ENCODE results near the gene CELF6. TPM values are rescaled to one million over a fixed set of nuclear protein-coding genes. Genes with fewer than 3 reads are reported as not detected.
"Not testable (repeated sequence)": the region's sequence is repeated elsewhere in the genome, so short reads cannot be mapped to it uniquely, and the experiment has no call there.

The CELF6 gene
- total RNA-seq, 2 donors from 2014 or later = 0.37 to 0.48 TPM

DNA sequence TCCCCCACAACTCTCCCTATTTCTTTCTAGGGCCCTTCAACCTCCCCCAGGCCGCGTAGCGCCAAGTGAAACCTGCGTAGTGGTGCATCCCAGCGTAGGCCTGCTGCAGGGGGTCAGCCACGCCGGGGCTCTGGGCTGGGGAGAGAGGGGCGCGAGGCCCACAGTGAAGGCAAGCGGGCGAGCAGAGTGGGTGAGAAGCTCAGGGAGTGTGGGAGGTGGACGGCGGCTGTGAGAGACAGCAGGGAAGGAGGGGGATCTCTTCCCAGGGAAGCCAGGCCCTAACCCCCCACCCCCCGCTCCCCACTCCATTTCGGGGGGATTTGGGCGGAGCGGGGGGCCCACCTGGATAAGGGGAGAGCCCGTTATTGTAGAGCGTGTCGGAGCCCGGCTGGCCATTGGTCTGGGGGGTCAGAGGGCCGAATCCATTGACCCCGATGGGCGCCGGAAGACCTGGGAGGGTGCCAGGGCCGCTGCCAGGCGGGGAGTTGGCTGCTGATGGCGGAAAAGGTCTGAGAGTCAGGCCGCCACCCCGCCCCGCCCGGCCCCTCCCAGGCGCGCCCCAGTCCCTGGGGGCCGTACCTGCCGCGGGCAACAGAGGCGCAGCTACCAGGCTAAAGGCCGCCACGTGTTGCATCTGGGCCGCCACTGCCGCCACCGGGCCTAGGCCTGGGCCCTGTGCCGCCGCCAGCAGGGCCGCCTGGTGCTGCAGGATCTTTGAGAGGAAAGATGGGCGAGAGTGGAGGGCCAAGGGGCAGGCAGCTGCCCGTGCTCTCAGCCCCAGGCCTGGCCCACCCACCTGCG lies 31.0 kb downstream of the CELF6 start:
- no peaks in the 10 kb centered on the region for H3K36me3 Mint-ChIP-seq
- ATAC-seq (no peak), DNase-seq (ENCODE audit: low spot score in 2 of 2) (no peak)
- no peak overlapping the region for H3K27ac Mint-ChIP-seq
- H3K9me3 Mint-ChIP-seq = no peaks in the 10 kb centered on the region

DNA sequence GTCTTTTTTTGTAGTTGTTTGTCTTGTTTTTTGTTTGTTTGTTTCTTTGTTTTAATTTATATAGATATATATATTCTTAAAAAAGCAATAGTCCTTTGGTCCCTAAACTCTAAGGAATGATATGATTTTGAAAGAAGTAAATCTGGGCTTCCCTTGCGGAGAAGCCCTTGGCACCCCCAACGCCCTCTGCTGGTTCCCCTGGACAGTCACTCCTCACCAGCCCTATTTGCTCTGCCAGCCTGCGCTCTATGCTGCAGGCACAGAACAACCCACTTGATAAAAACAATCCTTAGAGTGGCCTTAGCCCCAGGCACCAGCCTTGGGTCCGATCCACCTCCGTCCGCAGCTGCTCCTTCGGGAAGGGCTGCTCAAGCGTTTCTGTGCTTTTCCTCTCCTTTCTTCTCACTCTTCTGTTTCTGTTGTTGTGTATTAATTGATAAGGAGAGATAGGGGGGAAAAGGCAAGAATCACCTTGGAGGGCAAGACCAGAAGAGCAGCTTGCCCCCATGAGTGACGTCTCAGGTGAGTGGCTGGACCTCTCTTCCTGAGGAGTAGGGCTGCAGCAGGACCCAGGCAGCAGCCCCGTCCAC lies 33.9 kb downstream of the CELF6 start:
- Mint-ChIP-seq H3K36me3 (no peaks in the 10 kb centered on the region), H3K9me3 (no peaks in the 10 kb centered on the region), H3K27ac (peak overlapping the region in 1 of 2 donors; percentile 19)
- peak in 1 of 2 donors; percentile 39 for DNase-seq (ENCODE audit: low spot score in 2 of 2)
- ATAC-seq = peak; percentile 70 to 78

DNA sequence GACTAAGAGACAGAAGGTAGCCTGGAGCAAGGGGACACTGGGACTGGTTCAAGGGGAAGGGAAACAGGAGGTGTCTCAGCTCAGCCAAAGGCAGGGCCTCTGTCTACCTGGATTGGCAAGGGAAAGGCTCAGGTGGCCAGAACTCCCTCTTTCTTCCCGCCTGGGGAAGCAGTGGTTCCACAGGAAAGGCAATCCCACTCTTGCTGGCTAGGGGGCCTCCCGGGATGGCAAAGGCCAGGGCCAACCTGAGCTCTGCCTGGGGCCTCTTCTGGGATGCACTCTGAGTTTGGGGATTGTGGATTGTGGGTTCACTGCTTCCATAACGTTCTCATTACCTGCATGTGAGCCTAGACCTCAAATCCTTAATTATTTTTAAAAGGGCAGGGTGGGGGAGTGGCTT lies 34.6 kb downstream of the CELF6 start:
- DNase-seq (ENCODE audit: low spot score in 2 of 2) (no peak), ATAC-seq (no peak)
- no peaks in the 10 kb centered on the region for H3K36me3 Mint-ChIP-seq
- no peaks in the 10 kb centered on the region for H3K9me3 Mint-ChIP-seq
- peak overlapping the region in 1 of 2 donors; percentile 25 for H3K27ac Mint-ChIP-seq

DNA sequence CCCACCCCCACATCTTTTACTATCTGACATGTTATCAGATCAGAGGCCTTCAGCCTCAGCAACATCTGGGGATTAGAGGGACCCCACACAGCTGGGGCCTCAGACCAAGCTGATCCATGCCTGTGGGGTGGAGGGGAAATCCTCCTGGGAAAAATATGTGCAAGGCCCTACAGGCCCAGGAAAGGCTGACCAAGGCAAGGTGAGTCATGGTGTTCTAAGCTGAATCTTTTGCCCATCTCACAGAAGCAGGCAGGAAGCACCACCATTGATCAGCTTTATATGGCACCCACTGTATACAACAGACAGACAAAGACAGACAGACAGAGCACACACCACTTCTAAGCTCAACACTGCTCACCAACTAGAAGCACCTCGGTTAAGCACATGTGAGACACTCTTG lies 35.2 kb downstream of the CELF6 start:
- DNase-seq (ENCODE audit: low spot score in 2 of 2) (no peak), ATAC-seq (no peak)
- Mint-ChIP-seq H3K9me3 (no peaks in the 10 kb centered on the region), H3K27ac (peak overlapping the region in 1 of 2 donors; percentile 25), H3K36me3 (no peaks in the 10 kb centered on the region)

DNA sequence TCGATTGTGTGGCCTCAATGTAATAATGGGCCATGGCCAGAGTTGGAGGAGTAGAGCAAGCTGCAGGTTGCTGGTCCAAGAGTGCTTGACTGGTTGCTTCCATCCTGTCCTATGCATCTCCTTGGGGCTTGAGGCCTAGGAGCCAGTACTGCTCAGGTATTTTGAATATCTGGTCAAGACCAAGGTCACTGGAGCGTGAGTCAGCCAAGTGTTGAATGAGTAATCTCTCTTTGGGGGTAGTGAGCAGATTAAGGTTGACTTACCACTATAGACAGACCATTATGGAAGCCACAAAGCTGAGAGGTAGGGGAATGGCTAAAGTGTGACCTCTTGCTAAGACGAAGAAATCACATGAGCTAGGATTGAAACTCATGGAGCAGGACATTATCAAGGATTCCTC lies 38.2 kb downstream of the CELF6 start:
- no peak overlapping the region for H3K27ac Mint-ChIP-seq
- H3K9me3 Mint-ChIP-seq = no peaks in the 10 kb centered on the region
- no peaks in the 10 kb centered on the region for H3K36me3 Mint-ChIP-seq
- no peak for DNase-seq (ENCODE audit: low spot score in 2 of 2)
- peak in 1 of 2 donors; percentile 47 for ATAC-seq

DNA sequence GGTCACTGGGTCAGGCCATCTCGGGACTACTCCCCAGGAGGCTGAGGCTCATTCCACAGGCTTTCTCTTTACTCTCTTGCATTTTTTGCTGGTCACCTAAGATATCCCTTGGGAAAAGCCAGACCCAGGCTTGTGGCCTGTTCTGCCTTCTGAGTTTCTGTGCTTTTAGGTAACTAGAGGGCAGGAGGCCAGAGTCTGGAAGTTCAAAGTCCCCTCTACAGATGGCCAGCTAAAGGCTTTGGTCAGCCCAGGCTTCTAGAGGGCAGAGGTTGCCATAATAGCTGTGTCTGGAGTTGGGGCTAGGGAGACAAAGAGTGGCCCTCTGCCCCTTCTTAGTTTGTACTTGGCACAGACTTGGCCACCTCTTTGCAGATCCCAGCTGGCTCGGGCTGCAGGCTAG lies 39.2 kb downstream of the CELF6 start:
- Mint-ChIP-seq H3K9me3 (no peaks in the 10 kb centered on the region), H3K36me3 (no peaks in the 10 kb centered on the region), H3K27ac (no peak overlapping the region)
- ATAC-seq (no peak), DNase-seq (ENCODE audit: low spot score in 2 of 2) (no peak)

DNA sequence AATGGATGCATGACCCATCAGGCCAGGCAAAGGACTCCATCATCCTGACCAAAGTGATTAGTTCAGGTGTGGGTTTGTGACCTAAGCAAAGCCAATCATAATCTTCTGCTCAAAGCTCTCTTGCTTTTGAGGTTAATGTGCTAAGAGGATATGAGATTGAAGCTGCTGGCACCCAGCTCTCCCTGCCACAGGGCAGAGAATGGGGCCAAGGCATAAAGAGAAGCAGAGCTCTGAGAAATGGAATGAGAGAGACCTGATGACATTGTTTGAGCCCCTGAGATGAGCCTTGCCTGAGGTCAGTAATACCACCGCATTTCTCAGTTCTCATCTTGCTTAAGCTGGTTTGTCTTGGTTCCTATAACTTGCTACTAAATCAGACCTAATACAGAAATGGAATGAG lies 41.2 kb downstream of the CELF6 start:
- ATAC-seq (peak in 1 of 2 donors; percentile 14), DNase-seq (ENCODE audit: low spot score in 2 of 2) (no peak)
- H3K27ac Mint-ChIP-seq = no peak overlapping the region
- no peaks in the 10 kb centered on the region for H3K36me3 Mint-ChIP-seq
- H3K9me3 Mint-ChIP-seq = no peaks in the 10 kb centered on the region

DNA sequence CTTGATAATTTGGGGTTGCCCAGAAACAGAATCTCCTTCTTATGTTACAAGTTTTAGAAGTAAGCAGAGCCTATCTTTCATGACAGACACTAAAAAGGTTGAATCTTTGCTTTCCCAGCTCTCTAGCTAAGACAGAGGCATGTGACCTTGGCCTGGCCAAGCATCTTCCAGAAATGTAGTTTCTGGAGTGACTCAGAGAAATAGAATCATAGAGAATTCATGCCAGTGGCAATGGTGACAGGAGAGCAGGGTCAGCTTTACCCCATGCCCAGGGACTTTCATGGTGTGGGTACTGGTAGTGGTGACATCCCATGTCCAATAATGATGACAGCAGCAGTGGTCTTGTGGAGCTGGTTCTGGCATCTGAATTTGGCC lies 43.6 kb downstream of the CELF6 start:
- ATAC-seq (no peak), DNase-seq (ENCODE audit: low spot score in 2 of 2) (no peak)
- Mint-ChIP-seq H3K27ac (peak overlapping the region in 1 of 2 donors; percentile 57), H3K9me3 (no peaks in the 10 kb centered on the region), H3K36me3 (no peaks in the 10 kb centered on the region)

DNA sequence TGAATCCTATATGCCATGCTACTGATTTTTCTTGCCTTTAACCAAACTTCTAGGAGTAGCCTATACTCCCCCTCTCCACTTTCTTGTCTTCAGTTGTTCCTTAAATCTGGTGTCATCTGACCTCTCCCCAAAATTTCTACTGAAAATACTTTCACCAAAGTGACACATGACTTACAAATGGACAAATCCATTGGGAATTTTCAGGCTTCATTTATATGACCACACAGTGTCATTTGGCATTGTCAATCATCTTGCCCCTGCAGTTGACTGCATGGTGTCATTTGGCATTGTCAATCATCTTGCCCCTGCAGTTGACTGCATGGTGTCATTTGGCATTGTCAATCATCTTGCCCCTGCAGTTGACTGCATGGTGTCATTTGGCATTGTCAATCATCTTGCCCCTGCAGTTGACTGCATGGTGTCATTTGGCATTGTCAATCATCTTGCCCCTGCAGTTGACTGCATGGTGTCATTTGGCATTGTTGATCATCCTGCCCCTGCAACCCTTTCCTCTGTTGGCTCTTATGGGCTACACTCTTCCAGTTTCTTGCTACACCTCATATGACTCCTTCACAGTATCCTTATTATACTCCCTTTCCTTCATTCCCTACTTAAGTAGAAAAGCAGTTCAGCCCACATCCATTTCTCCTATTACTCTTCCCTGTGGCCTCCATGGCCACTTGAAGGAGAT lies 44.2 kb downstream of the CELF6 start:
- peak overlapping the region in 1 of 2 donors; percentile 57 for H3K27ac Mint-ChIP-seq

DNA sequence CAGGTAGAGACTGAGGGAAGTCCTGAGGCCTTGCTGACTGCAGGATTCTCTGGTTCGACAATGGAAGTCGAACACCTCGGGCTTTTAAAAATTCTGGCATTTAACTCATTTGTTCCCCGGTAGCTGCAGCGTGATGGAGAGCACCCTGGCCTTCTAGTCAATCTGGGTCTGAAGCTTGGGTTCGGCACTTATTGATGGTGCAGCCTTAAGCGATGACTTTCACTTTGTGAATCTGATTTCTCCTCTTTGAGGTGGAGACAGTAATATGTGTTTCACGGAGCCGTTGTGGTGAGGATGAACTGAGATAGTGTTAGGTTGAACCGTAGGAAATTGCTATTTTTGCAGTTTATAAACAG lies 47.0 kb downstream of the CELF6 start:
- DNase-seq (ENCODE audit: low spot score in 2 of 2) = no peak
- peaks cover 5 to 9% of the 10 kb centered on the region in 2 donors for H3K36me3 Mint-ChIP-seq
- ATAC-seq = peak in 1 of 2 donors; percentile 2
- peak overlapping the region; percentile 19 to 91 for H3K27ac Mint-ChIP-seq
- H3K9me3 Mint-ChIP-seq = no peaks in the 10 kb centered on the region

More for the DNA sequence above, 44.2 kb downstream of the CELF6 start:
- not testable (repeated sequence) for DNase-seq (ENCODE audit: low spot score in 2 of 2); H3K9me3 Mint-ChIP-seq; H3K36me3 Mint-ChIP-seq; ATAC-seq

DNA sequence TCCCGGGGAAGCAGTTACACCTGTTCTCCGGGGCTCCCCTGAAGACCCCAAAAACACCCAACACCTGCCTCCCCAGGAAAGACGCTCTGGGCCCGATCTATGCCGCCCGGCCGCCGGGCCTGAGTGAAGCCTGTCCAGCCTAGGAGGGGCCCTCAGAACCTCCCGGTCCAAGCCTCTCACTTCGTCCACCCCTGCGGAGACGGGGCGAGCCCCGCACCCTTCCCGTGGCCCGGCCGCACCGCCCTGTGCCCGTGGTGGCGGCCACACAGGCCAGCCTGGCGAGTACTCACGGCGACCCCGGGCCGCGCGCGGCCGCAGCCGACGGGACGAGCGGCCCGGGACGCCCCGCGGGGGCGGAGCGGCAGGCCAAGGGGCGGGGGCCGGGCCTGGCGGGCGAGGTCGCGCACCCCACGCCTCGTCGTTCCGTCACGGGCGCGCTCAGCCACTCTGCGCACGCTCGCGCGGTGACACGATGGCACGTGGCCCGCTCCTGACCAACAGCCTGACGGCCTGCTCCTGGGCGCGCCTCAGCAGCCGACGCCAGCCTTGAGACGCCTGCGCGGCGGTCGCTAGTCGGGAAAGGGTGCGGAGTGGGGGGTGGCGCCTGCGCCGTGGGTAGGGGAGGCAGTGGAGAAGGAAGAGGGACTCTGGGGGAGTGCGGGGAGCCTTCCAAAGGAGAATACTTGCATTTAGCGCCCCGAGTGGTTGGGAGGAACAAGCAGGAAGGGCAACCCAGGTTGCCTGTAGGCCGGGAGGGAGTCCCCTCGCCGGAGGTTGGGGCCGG lies 47.6 kb downstream of the CELF6 start, which contains the start of gene PARP6:
Gene PARP6, minus strand, starts transcription at position 342 of the 784 bp plus-strand sequence. CDS start 5,077 bp downstream, outside the sequence.
- H3K27ac Mint-ChIP-seq = peak within 1 kb of the TSS; percentile 88 to 91
- no peaks in the 10 kb centered on the region for H3K9me3 Mint-ChIP-seq
- peaks cover 5 to 10% of the 10 kb centered on the region in 2 donors for H3K36me3 Mint-ChIP-seq
- ATAC-seq (peak; percentile 98), DNase-seq (ENCODE audit: low spot score in 2 of 2) (peak; percentile 97 to 99)

DNA sequence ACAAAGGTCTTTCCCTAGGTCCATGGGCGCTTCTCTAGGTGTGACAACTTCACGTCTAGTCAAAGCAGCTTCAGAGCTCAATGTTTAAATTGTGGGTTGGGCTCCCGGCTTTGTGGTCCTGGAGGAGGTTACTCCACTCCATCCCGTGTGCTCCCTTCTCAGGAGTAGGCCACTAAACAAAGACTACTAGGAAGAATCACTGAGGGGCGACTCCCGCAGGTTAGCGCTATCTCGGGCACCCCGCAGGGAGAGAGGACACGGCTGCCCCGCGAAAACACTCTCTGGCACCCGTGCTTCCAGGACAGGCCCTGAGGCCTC lies 48.1 kb downstream of the CELF6 start:
- ATAC-seq (peak; percentile 1 to 5), DNase-seq (ENCODE audit: low spot score in 2 of 2) (no peak)
- Mint-ChIP-seq H3K36me3 (peaks cover 10 to 15% of the 10 kb centered on the region in 2 donors), H3K9me3 (no peaks in the 10 kb centered on the region), H3K27ac (peak overlapping the region; percentile 88 to 91)

DNA sequence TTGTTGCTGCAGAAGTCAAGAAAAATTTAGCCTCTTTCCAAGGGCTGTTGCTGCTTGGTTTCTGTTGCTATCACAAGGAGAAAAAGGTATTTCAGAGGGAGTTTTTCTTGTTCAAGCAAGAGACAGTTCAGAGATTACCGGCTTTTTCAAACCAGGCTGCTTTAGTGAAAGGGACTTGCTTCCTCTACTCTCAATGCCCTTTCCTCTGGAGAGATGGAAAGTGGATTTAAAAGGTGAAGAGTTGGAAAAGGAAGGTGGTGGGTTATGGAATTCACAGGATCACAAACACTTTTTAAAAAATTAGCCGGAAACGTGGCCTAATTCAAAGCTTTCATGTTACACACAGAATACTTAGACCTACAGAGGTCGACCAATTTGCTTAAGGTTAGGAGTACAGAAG lies 48.7 kb downstream of the CELF6 start:
- H3K36me3 Mint-ChIP-seq = peaks cover 10 to 15% of the 10 kb centered on the region in 2 donors
- no peaks in the 10 kb centered on the region for H3K9me3 Mint-ChIP-seq
- peak overlapping the region in 1 of 2 donors; percentile 91 for H3K27ac Mint-ChIP-seq
- ATAC-seq (no peak), DNase-seq (ENCODE audit: low spot score in 2 of 2) (no peak)

DNA sequence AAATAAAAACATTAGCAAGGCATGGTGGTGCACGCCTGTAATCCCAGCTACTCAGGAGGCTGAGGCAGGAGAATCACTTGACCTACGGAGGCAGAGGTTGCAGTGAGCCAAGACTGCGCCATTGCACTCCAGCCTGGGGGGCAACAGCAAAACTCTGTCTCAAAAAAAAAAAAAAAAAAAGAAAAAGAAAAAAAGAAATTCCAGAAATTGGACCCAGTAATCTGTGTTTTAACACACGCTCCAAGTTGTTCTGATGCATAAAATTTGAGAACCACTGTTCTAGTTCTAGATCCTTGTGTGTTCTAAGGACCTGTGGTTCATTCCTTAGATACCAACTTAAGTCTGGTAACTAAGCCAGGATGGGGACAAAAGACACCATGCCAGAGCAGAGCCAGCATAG lies 50.2 kb downstream of the CELF6 start:
- Mint-ChIP-seq H3K36me3 (peaks cover 14 to 16% of the 10 kb centered on the region in 2 donors), H3K9me3 (no peaks in the 10 kb centered on the region), H3K27ac (no peak overlapping the region)
- no peak for DNase-seq (ENCODE audit: low spot score in 2 of 2)
- ATAC-seq = no peak

DNA sequence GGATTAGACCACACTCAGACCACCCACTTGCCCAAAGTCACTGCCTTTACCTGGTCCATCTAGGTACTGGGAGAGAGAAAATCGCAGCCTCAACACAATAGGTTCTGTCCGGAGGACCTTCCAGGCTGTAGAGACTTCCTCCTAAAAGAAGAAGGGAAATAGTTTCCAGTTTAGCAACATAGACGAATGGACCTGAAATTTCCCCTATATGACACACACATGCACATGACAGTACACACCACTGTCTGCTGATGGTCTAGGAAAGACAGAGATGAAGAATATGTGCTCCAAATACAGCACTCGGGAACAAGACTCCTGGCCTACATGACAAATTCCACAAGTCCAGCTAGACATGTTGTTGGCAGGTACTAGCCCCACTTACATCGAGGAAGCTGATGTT lies 54.9 kb downstream of the CELF6 start:
- no peaks in the 10 kb centered on the region for H3K9me3 Mint-ChIP-seq
- H3K36me3 Mint-ChIP-seq = peaks cover 47 to 52% of the 10 kb centered on the region in 2 donors
- H3K27ac Mint-ChIP-seq = peak overlapping the region in 1 of 2 donors; percentile 72

DNA sequence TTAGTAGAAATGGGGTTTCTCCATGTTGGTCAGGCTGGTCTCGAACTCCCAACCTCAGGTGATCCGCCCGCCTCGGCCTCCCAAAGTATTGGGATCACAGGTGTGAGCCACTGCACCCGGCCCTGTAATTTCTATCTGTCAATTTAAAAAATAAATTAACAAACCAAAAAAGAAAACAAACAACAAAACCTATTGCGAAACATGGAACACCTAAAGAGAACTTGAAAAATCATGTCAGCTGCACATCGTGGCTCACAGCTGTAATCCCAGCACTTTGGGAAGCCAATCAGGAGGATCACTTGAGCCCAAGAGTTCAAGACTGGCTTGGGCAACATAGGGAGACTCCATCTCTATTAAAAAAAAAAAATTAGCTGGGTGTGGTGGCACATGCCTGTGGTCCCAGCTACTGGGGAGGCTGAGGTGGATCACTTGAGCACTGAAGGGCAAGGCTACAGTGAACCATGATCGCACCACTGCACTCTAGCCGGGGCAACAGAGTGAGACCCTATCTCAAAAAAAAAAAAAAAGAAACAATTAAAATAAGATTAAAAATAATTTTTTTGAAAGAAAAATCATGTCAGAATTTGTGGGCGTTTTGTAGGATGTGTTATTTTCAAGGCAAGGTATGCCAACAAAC lies 67.2 kb downstream of the CELF6 start:
- DNase-seq (ENCODE audit: low spot score in 2 of 2) = no peak
- H3K9me3 Mint-ChIP-seq = no peaks in the 10 kb centered on the region
- H3K27ac Mint-ChIP-seq = no peak overlapping the region
- no peak for ATAC-seq
- H3K36me3 Mint-ChIP-seq = peaks cover 17 to 29% of the 10 kb centered on the region in 2 donors

More for the DNA sequence above, 54.9 kb downstream of the CELF6 start:
- no peak for ATAC-seq
- no peak for DNase-seq (ENCODE audit: low spot score in 2 of 2)

Data from activated naive CD4-positive, alpha-beta T cell treated with anti-CD3 and anti-CD28 coated beads, Interleukin-2, amount 50 U/mL, for 72 hours (primary cell).